IMR-90 (cell line): Measurements from ENCODE around the gene PHF20. TPM values are rescaled to one million over a fixed set of nuclear protein-coding genes. Genes with fewer than 3 reads are reported as not detected.

Source experiments
- ATAC-seq: fragments of 200-7000 bp; cut with Tn5 transposase; 2 replicates; pipeline ENCODE4 v1.9.1; 2020; ENCODE audit warnings: low read depth, mild to moderate bottlenecking, moderate library complexity
- BruUV-seq: library from RNA; stranded (reverse); fragments of 400-500 nt; replicated peaks from 2 replicates; lab custom pipeline; 2021; lab: Mats Ljungman, UMichigan
- CTCF ChIA-PET: fragments of 300-600 bp; formaldehyde crosslinking; extraction: SDS; loops from one replicate; lab custom pipeline; 2021; ENCODE audit warnings: antibody characterized with exemption; lab: Yijun Ruan, JAX
- POLR2A ChIA-PET: fragments of 300-600 bp; sonication (Branson Sonifier 250); formaldehyde crosslinking; loops from one replicate; lab custom pipeline; 2022; ENCODE audit warnings: antibody characterized with exemption; ENCODE audit not compliant: unreplicated experiment; lab: Charles Lee
- DNase-seq: peaks from one replicate; pipeline ENCODE4 v3.0.0; 2013
- H2AFZ ChIP-seq: replicated peaks from 2 replicates; pipeline ENCODE3; 2013; ENCODE audit warnings: low read length, mild to moderate bottlenecking; ENCODE audit not compliant: poor library complexity
- H2AK5ac ChIP-seq: 2 replicates; pipeline ENCODE4 v1.6.1; 2013; ENCODE audit warnings: low read depth, low read length, inconsistent platforms
- H2AK9ac ChIP-seq: replicated peaks from 2 replicates; pipeline ENCODE3; 2013; ENCODE audit warnings: mild to moderate bottlenecking, low read depth, low read length, moderate library complexity; ENCODE audit not compliant: poor library complexity
- H2BK120ac ChIP-seq: 2 replicates; pipeline ENCODE4 v1.6.1; 2013; ENCODE audit warnings: low read depth, low read length, inconsistent platforms
- H2BK15ac ChIP-seq: 3 replicates; pipeline ENCODE4 v1.6.1; 2013; ENCODE audit warnings: low read depth, low read length, inconsistent platforms
- H2BK20ac ChIP-seq: 2 replicates; pipeline ENCODE4 v1.6.1; 2013; ENCODE audit warnings: low read depth, mild to moderate bottlenecking, inconsistent platforms, low read length, moderate library complexity
- H2BK5ac ChIP-seq: 2 replicates; pipeline ENCODE4 v1.6.1; 2013; ENCODE audit warnings: mild to moderate bottlenecking, low read depth, low read length, inconsistent platforms; ENCODE audit not compliant: poor library complexity, severe bottlenecking
- H3K14ac ChIP-seq: replicated peaks from 2 replicates; pipeline ENCODE4 v1.6.1; 2013; ENCODE audit warnings: low read depth, low read length, inconsistent platforms
- H3K18ac ChIP-seq: 2 replicates; pipeline ENCODE4 v1.6.1; 2013; ENCODE audit warnings: low read depth, low read length, control low read depth
- H3K23ac ChIP-seq: 2 replicates; pipeline ENCODE4 v1.6.1; 2013; ENCODE audit warnings: low read depth, low read length, inconsistent platforms
- H3K27ac ChIP-seq: 2 replicates; pipeline ENCODE4 v1.5.1; 2013; ENCODE audit warnings: mild to moderate bottlenecking, control low read depth, low read length; ENCODE audit not compliant: insufficient read depth
- H3K27me3 ChIP-seq: 2 replicates; pipeline ENCODE4 v1.6.1; 2013; ENCODE audit warnings: low read length; ENCODE audit not compliant: control insufficient read depth, insufficient read depth
- H3K36me3 ChIP-seq: 2 replicates; pipeline ENCODE4 v1.6.1; 2013; ENCODE audit warnings: low read length, mixed read lengths; ENCODE audit not compliant: control insufficient read depth, insufficient read depth
- H3K4ac ChIP-seq: 2 replicates; pipeline ENCODE4 v1.6.1; 2013; ENCODE audit warnings: low read depth, low read length, inconsistent platforms
- H3K4me1 ChIP-seq: 2 replicates; pipeline ENCODE4 v1.6.1; 2013; ENCODE audit warnings: low read length, mixed read lengths; ENCODE audit not compliant: control insufficient read depth, insufficient read depth
- H3K4me2 ChIP-seq: 2 replicates; pipeline ENCODE4 v1.6.1; 2013; ENCODE audit warnings: low read depth, mild to moderate bottlenecking, control low read depth, low read length, moderate library complexity
- H3K4me3 ChIP-seq: 2 replicates; pipeline ENCODE4 v1.5.1; 2013; ENCODE audit warnings: low read depth, mild to moderate bottlenecking, control low read depth, low read length, moderate library complexity; ENCODE audit not compliant: insufficient read depth
- H3K56ac ChIP-seq: 2 replicates; pipeline ENCODE4 v1.6.1; 2013; ENCODE audit warnings: low read length, inconsistent platforms; ENCODE audit not compliant: insufficient read depth; ENCODE audit errors: extremely low read depth
- H3K79me1 ChIP-seq, 2 experiments: 2 replicates each; pipeline ENCODE4 v1.6.1; 2013; ENCODE audit warnings: low read length in 2 of 2, inconsistent platforms in 1 of 2, low read depth in 1 of 2
- H3K9ac ChIP-seq: 2 replicates; pipeline ENCODE4 v1.6.1; 2013; ENCODE audit warnings: low read depth, low read length, control low read depth
- H3K9me1 ChIP-seq: 2 replicates; pipeline ENCODE4 v1.6.1; 2013; ENCODE audit warnings: low read length, inconsistent platforms; ENCODE audit not compliant: insufficient read depth
- H3K9me3 ChIP-seq: 2 replicates; pipeline ENCODE4 v1.6.1; 2013; ENCODE audit warnings: low read length; ENCODE audit not compliant: control insufficient read depth, insufficient read depth
- H4K20me1 ChIP-seq: 2 replicates; pipeline ENCODE4 v1.6.1; 2013; ENCODE audit warnings: low read length, inconsistent platforms; ENCODE audit not compliant: insufficient read depth
- H4K5ac ChIP-seq: 2 replicates; pipeline ENCODE4 v1.6.1; 2013; ENCODE audit warnings: mild to moderate bottlenecking, low read depth, low read length, control low read depth
- H4K8ac ChIP-seq, 2 experiments: 2 replicates each; pipeline ENCODE4 v1.6.1; 2013; ENCODE audit warnings: low read depth in 2 of 2, low read length in 2 of 2, control low read depth in 1 of 2, inconsistent platforms in 1 of 2
- H4K91ac ChIP-seq: 2 replicates; pipeline ENCODE4 v1.6.1; 2013; ENCODE audit warnings: low read depth, low read length, inconsistent platforms; ENCODE audit not compliant: insufficient read depth
- BHLHE40 ChIP-seq: fragments of 150-350 bp; IDR thresholded peaks from 2 replicates; pipeline ENCODE4 v1.6.1; 2016; ENCODE audit warnings: mild to moderate bottlenecking, low read depth, low read length
- CEBPB ChIP-seq: IDR thresholded peaks from 2 replicates; pipeline ENCODE4 v1.6.1; 2012; ENCODE audit warnings: low read depth, low read length, improper control_type of control experiment
- CHD1 ChIP-seq: IDR thresholded peaks from 2 replicates; pipeline ENCODE4 v1.6.1; 2012; ENCODE audit warnings: low read depth, low read length, improper control_type of control experiment
- CTCF ChIP-seq: conservative IDR thresholded peaks from 2 replicates; pipeline ENCODE4 v1.5.1; 2012; ENCODE audit warnings: mild to moderate bottlenecking, low read depth, low read length, improper control_type of control experiment
- ELK1 ChIP-seq: fragments of 150-350 bp; IDR thresholded peaks from 2 replicates; pipeline ENCODE4 v1.6.1; 2016; ENCODE audit warnings: low read depth, mild to moderate bottlenecking, low read length, moderate library complexity, borderline replicate concordance
- FOS ChIP-seq: fragments of 150-350 bp; IDR thresholded peaks from 2 replicates; pipeline ENCODE4 v1.6.1; 2016; ENCODE audit warnings: low read depth, low read length
- MAFK ChIP-seq: IDR thresholded peaks from 2 replicates; pipeline ENCODE4 v1.6.1; 2012; ENCODE audit warnings: low read depth, low read length, improper control_type of control experiment
- MAZ ChIP-seq: IDR thresholded peaks from 2 replicates; pipeline ENCODE4 v1.6.1; 2012; ENCODE audit warnings: low read depth, mild to moderate bottlenecking, low read length, improper control_type of control experiment, moderate library complexity, borderline replicate concordance
- MXI1 ChIP-seq: IDR thresholded peaks from 2 replicates; pipeline ENCODE4 v1.6.1; 2012; ENCODE audit warnings: low read depth, mild to moderate bottlenecking, low read length, moderate library complexity, borderline replicate concordance
- NFE2L2 ChIP-seq: fragments of 150-350 bp; IDR thresholded peaks from 2 replicates; pipeline ENCODE4 v1.6.1; 2016; ENCODE audit warnings: low read depth, mild to moderate bottlenecking, low read length
- POLR2A ChIP-seq: IDR thresholded peaks from 2 replicates; pipeline ENCODE4 v1.6.1; 2012; ENCODE audit warnings: mild to moderate bottlenecking, low read depth, low read length
- RAD21 ChIP-seq: IDR thresholded peaks from 2 replicates; pipeline ENCODE4 v1.6.1; 2012; ENCODE audit warnings: low read length, improper control_type of control experiment
- RCOR1 ChIP-seq: IDR thresholded peaks from 2 replicates; pipeline ENCODE4 v1.6.1; 2012; ENCODE audit warnings: mild to moderate bottlenecking, low read length, improper control_type of control experiment; ENCODE audit not compliant: insufficient replicate concordance
- RFX5 ChIP-seq: IDR thresholded peaks from 2 replicates; pipeline ENCODE4 v1.8.0; 2012; ENCODE audit warnings: low read depth, mild to moderate bottlenecking, low read length, moderate library complexity
- SMC3 ChIP-seq: fragments of 150-350 bp; IDR thresholded peaks from 2 replicates; pipeline ENCODE4 v1.6.1; 2016; ENCODE audit warnings: low read depth, mild to moderate bottlenecking, antibody characterized with exemption, low read length, moderate library complexity
- USF2 ChIP-seq: fragments of 150-350 bp; IDR thresholded peaks from 2 replicates; pipeline ENCODE4 v1.6.1; 2017; ENCODE audit warnings: mild to moderate bottlenecking, antibody characterized with exemption, low read length, low read depth
- WGBS, 2 experiments: methylation state at CpG; one replicate each; pipeline versions ENCODE4 v1.1.5 to v1.1.7; 2013; ENCODE audit warnings: missing lambda C conversion rate in 2 of 2; ENCODE audit not compliant: insufficient read length in 1 of 2; ENCODE audit errors: extremely low coverage in 2 of 2; 5-methylcytosine and 5-hydroxymethylcytosine counted together
- dilution Hi-C: fragments of 300-500 bp; cut with HindIII; formaldehyde crosslinking; loops from one replicate; pipeline ENCODE4 v1.14.3; 2018; ENCODE audit warnings: low sequenced_read_pairs; ENCODE audit not compliant: unreplicated experiment
- in situ Hi-C: fragments of 300-500 bp; cut with MboI; formaldehyde crosslinking; loops from 3 replicates; pipeline ENCODE4 v1.14.3; 2019; ENCODE audit warnings: low sequenced_read_pairs, inconsistent platforms, mixed read lengths
- intact Hi-C: fragments of 100-400 bp; cut with micrococcal nuclease; formaldehyde crosslinking; loops from 2 replicates; pipeline ENCODE4 v1.10.0; 2022
- polyA plus RNA-seq, 3 experiments: library from polyadenylated mRNA; depleted of rRNA; stranded (reverse); fragments of >200 nt; gene quantifications; 2 replicates each; pipeline ENCODE4 v1.2.3, GENCODE V29; 2012; ENCODE audit warnings: low replicate concordance in 1 of 3
- total RNA-seq: library from RNA; depleted of rRNA; stranded (reverse); fragments of >200 nt; gene quantifications from 2 replicates; pipeline ENCODE4 v1.2.3, GENCODE V29; 2012

The PHF20 gene
- total and polyA plus RNA-seq, 2 of the 4 experiments (the other 2 are of a cell fraction) = 22.0 to 22.5 TPM

GRCh38 chr20:35893942-35894341, 122.1 kb downstream of the PHF20 start:
- WGBS, 2 experiments = no CpG with 5 or more reads among the region's 3 CpGs
- H3K36me3 ChIP-seq = peaks cover 1% of the 10 kb centered on the region; the same call in 1 of the 2 replicates
- H4K20me1 ChIP-seq = peaks cover 4% of the 10 kb centered on the region; the same call in 1 of the 2 replicates
- H2BK15ac ChIP-seq = no peak overlapping the region
- POLR2A ChIA-PET = interaction anchor here (0.8 kb wide), 1 partner anchor 152 kb away, joined by 4 read pairs; the partner anchor contains the start of gene RBM39
- no peaks in the 10 kb centered on the region for H3K27me3 ChIP-seq
- H4K91ac ChIP-seq = no peak overlapping the region
- H3K4ac ChIP-seq = no peak overlapping the region
- dilution Hi-C loops (no loop called here), intact Hi-C loops (no loop called here), in situ Hi-C loops (no loop called here)
- no peak overlapping the region for H3K23ac ChIP-seq
- no peak overlapping the region for H3K27ac ChIP-seq
- TF ChIP-seq MAFK (no peak), RCOR1 (no peak), POLR2A (no peak), SMC3 (no peak), NFE2L2 (no peak), MAZ (no peak), CTCF (no peak), ELK1 (no peak), RFX5 (no peak), CEBPB (no peak), CHD1 (no peak), RAD21 (no peak), MXI1 (no peak), USF2 (no peak), FOS (no peak), BHLHE40 (no peak)
- H3K9me1 ChIP-seq = peaks cover 6% of the 10 kb centered on the region
- H2BK20ac ChIP-seq = no peak overlapping the region
- H4K5ac ChIP-seq = no peak overlapping the region
- H2AK9ac ChIP-seq = no peak overlapping the region
- no peaks in the 10 kb centered on the region for H3K9me3 ChIP-seq
- no peak overlapping the region for H2AK5ac ChIP-seq
- no peak overlapping the region for H3K18ac ChIP-seq
- H4K8ac ChIP-seq = no peak overlapping the region
- H3K4me3 ChIP-seq = no peak overlapping the region
- no peak overlapping the region for H3K9ac ChIP-seq
- H2AFZ ChIP-seq = no peak overlapping the region
- H2BK120ac ChIP-seq = no peak overlapping the region
- no peak overlapping the region for H3K4me2 ChIP-seq
- CTCF ChIA-PET = interaction anchor here (1.0 kb wide), 1 partner anchor 9 kb away, joined by 3 read pairs; no protein-coding TSS in a partner anchor
- ATAC-seq (no peak), DNase-seq (no peak)
- peaks cover 6% of the 10 kb centered on the region for H3K4me1 ChIP-seq
- peaks cover 25 to 50% of the 10 kb centered on the region in 2 experiments for H3K79me1 ChIP-seq
- H2BK5ac ChIP-seq = no peak overlapping the region
- H3K14ac ChIP-seq = no peak overlapping the region
- no peak overlapping the region for H3K56ac ChIP-seq
- no TSS peak for BruUV-seq
